HT1080 (cell line): ENCODE measurements around the gene THSD4. TPM values are rescaled to one million over a fixed set of nuclear protein-coding genes. Genes with fewer than 3 reads are reported as not detected.

Experiments
- DNase-seq: peaks from one replicate; pipeline ENCODE4 v3.0.0-alpha.2; 2015; ENCODE audit warnings: low read depth
- total RNA-seq: library from RNA; depleted of rRNA; stranded (reverse); fragments of >200 nt; shearing (Covaris generic); gene quantifications from 2 replicates; pipeline ENCODE4 v1.2.3, GENCODE V29; 2014; rRNA removed

Gene THSD4
- total RNA-seq, 1 experiment from 2014 or later: 11.8 TPM

GRCh38 chr15:71817351-71817750 lies 702.1 kb downstream of the THSD4 start:
- no peak for DNase-seq

DNA sequence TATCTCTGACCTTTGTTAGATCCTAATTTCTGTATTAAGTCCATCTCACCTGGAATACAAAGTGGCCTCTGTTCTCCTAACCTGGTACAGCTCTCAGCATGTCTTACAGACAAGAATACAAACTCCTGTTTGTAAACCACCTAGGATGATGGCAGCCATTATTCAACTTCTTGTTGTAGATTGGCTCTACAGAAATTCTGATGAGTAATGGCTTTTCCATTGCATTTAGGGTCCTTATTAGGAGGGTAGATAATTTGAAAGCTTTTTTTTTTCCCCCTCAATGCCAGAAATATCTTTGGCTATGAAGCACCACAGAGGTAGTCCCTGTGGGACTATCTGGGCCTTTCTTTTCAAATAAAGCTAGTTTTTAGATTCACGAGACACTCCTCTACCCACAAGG lies 704.9 kb downstream of the THSD4 start:
- no peak for DNase-seq

GRCh38 chr15:71821547-71822129 lies 706.4 kb downstream of the THSD4 start:
- no peak for DNase-seq

GRCh38 chr15:71822890-71823630 lies 707.8 kb downstream of the THSD4 start:
- no peak for DNase-seq

DNA sequence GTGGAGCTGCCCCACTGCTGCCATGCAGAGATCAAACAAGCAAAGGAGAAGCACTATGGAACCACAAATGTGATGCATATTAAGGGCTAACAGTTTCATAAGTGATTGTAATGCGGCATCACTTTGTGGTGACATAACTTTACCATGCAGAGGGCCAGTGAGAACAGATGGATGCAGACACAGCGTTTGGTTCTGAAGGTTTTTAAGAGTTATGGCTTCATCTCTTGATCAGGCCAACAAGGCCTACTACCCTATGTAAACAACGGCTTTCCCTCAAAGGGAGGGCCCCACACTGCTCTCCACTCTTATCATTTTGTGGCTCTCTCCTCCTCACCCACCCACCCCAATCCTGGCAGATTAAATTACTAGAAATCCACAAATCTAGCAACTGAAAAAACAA lies 708.5 kb downstream of the THSD4 start:
- DNase-seq: no peak

DNA sequence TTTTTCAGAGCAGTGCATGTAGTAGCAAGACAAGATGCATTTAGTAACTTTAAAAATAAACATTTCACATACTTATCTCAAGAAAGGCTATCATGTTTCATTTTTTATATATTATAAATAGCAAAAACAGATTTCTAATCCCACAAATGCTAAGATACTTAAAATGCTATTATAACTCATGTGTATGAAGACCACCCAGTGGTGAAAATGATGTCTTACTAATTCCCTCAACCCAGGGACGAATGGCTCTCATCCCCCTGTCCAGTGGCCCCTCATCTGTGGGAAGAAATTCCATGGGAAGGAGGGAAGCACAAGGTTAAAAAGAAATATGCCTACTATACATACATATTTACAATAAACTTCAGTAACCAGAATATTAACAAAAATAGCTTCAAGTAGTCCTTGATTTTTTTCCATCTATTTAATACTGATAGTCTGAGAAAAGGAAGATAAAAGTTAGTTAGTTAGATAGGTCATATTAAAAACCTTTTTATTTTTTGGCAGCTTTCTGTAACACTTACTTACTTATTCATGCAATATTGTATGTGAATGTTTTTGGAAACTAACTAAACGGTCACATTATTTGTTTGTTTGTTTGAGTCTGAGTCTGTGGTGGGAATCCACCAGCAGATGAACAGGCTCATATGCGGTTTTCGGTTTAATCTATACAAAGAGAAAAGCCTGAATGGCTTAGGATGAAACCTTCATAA lies 709.9 kb downstream of the THSD4 start:
- DNase-seq: no peak

- no peak for DNase-seq
Observed at GRCh38 chr15:71826196-71826595, 710.9 kb downstream of the THSD4 start.

- DNase-seq: no peak
Observed at GRCh38 chr15:71830981-71831380, 715.7 kb downstream of the THSD4 start.

Other genes starting within 250 kb of the THSD4 start
- gene THAP10, start 223.0 kb upstream of the THSD4 start, total RNA-seq: 3.3 and 3.8 TPM in 2 replicates
- gene LRRC49, start 222.6 kb upstream of the THSD4 start, total RNA-seq: 6.2 and 6.7 TPM in 2 replicates